K562 (cell line): ENCODE data around the gene ARMC12. TPM values are rescaled to one million over a fixed set of nuclear protein-coding genes. Genes with fewer than 3 reads are reported as not detected.

Experiments
- CEBPG ChIP-seq, 3 experiments: fragments of 200-800 bp in 1 of 3; sonication (Bioruptor generic) in 1 of 3; sonication (generic) in 1 of 3; formaldehyde crosslinking in 1 of 3; IDR thresholded peaks in 2 of 3; conservative IDR thresholded peaks in 1 of 3; 2 replicates each; pipeline versions ENCODE4 v1.6.1 to v1.8.0; 2016 to 2022; ENCODE audit warnings: missing compliant biosample characterization in 2 of 3, missing genetic modification characterization in 2 of 3, mild to moderate bottlenecking in 1 of 3, missing genetic modification reagents in 1 of 3
- DNMT1 ChIP-seq: fragments of 450-650 bp; IDR thresholded peaks from 2 replicates; pipeline ENCODE4 v1.6.1; 2016; ENCODE audit warnings: antibody characterized with exemption, mild to moderate bottlenecking
- E2F4 ChIP-seq: sonication (generic); formaldehyde crosslinking; IDR thresholded peaks from 2 replicates; pipeline ENCODE4 v1.8.0; 2022; ENCODE audit warnings: mild to moderate bottlenecking, low read depth, missing genetic modification reagents
- E2F8 ChIP-seq: fragments of 450-650 bp; IDR thresholded peaks from 2 replicates; pipeline ENCODE4 v1.7.1; 2018; ENCODE audit warnings: mild to moderate bottlenecking, low read depth; ENCODE audit not compliant: partially characterized antibody
- FOXP4 ChIP-seq: sonication (generic); formaldehyde crosslinking; IDR thresholded peaks from 2 replicates; pipeline ENCODE4 v1.8.0; 2022; ENCODE audit warnings: mild to moderate bottlenecking, missing genetic modification reagents, borderline replicate concordance
- HDAC6 ChIP-seq: IDR thresholded peaks from 2 replicates; pipeline ENCODE4 v1.6.1; 2012; ENCODE audit warnings: low read depth, mild to moderate bottlenecking, control low read depth, inconsistent platforms, low read length, moderate library complexity
- HMGXB4 ChIP-seq: sonication (generic); formaldehyde crosslinking; IDR thresholded peaks from 2 replicates; pipeline ENCODE4 v1.8.1; 2023; ENCODE audit warnings: mild to moderate bottlenecking, missing genetic modification reagents
- NCOA4 ChIP-seq: fragments of 450-650 bp; IDR thresholded peaks from 2 replicates; pipeline ENCODE4 v1.6.1; 2018; ENCODE audit warnings: mild to moderate bottlenecking; ENCODE audit not compliant: partially characterized antibody
- RHOXF2B ChIP-seq: fragments of 250-450 bp; sonication (Bioruptor Pico); conservative IDR thresholded peaks from 2 replicates; pipeline ENCODE4 v1.5.1; 2021
- SNAPC5 ChIP-seq: fragments of 250-450 bp; sonication (Bioruptor Pico); IDR thresholded peaks from 2 replicates; pipeline ENCODE4 v1.8.0; 2021; ENCODE audit warnings: moderate library complexity, mild to moderate bottlenecking, inconsistent platforms
- TAF7 ChIP-seq: fragments of 450-650 bp; IDR thresholded peaks from 2 replicates; pipeline ENCODE4 v1.6.1; 2016; ENCODE audit warnings: missing genetic modification characterization, missing compliant biosample characterization
- ZNF274 ChIP-seq: IDR thresholded peaks from 2 replicates; pipeline ENCODE4 v1.6.1; 2011; ENCODE audit warnings: low read depth, mild to moderate bottlenecking, low read length, moderate library complexity, borderline replicate concordance
- ZNF592 ChIP-seq: fragments of 450-650 bp; IDR thresholded peaks from 2 replicates; pipeline ENCODE4 v1.6.1; 2017; ENCODE audit warnings: antibody characterized with exemption, mild to moderate bottlenecking
- polyA plus RNA-seq, 8 experiments: library from polyadenylated mRNA; depleted of rRNA in 4 of 8; stranded (reverse) in 5 of 8; unstranded in 3 of 8; fragments of >200 nt; fragmentation: Nextera tagmentation in 2 of 8; fragmentation: Illumina TruSeq in 1 of 8; extraction: Ambion mirVana in 2 of 8; extraction: Trizol in 1 of 8; gene quantifications; 2 replicates each; pipeline versions ENCODE4 v1.2.1 to v1.2.3, GENCODE V29; 2011 to 2014; ENCODE audit warnings: inconsistent platforms in 1 of 8, missing spikeins in 1 of 8
- total RNA-seq, 7 experiments: library from RNA; depleted of rRNA in 6 of 7; stranded (reverse); fragments of >200 nt in 6 of 7; fragmentation: Illumina TruSeq in 2 of 7; extraction: Trizol in 2 of 7; gene quantifications; 2 replicates each; pipeline versions ENCODE4 v1.2.1 to v1.2.3, GENCODE V29; 2011 to 2021; ENCODE audit warnings: low replicate concordance in 1 of 7

ARMC12 gene
- total and polyA plus RNA-seq, 9 of the 15 experiments (the other 6 are each of a cell fraction or from before 2014, with no cell fraction given): 0.09 to 0.58 (median 0.31) TPM; not detected in 3

- no peak for TF ChIP-seq FOXP4 (CRISPR knock-in tag)
- TF ChIP-seq HDAC6: no peak
- peak; percentile 56; the same call in 1 of the 2 replicates for TF ChIP-seq CEBPG (CRISPR knock-in tag; IDR thresholded peaks at IDR 0.05)
- no peak for TF ChIP-seq CEBPG (tag; conservative IDR thresholded peaks at IDR 0.05 in 1 of 2, IDR thresholded peaks at IDR 0.05 in 1 of 2)
- peak; percentile 24 for TF ChIP-seq E2F8
- TF ChIP-seq SNAPC5 (CRISPR knock-in tag): no peak
- TF ChIP-seq E2F4 (CRISPR knock-in tag): no peak
- peak; percentile 82 for TF ChIP-seq HMGXB4
- no peak for TF ChIP-seq NCOA4
- no peak for TF ChIP-seq DNMT1
- TF ChIP-seq ZNF274: no peak
- peak; percentile 98 for TF ChIP-seq ZNF592
- no peak for TF ChIP-seq RHOXF2B (CRISPR knock-in tag)
- peak; percentile 80 for TF ChIP-seq TAF7 (tag)
These were observed 8.7 kb upstream of the ARMC12 start (continued) for GRCh38 chr6:35727935-35728682.
